Endothelial cell of umbilical vein (primary cell): ENCODE results near the gene ALDH8A1.

Source experiments
- EZH2 ChIP-seq: IDR thresholded peaks from 2 replicates; pipeline ENCODE4 v1.6.1; 2012; ENCODE audit warnings: borderline replicate concordance, low read depth, mild to moderate bottlenecking, moderate library complexity, low read length, inconsistent platforms; ENCODE audit not compliant: severe bottlenecking
- FOS ChIP-seq: IDR thresholded peaks from 2 replicates; pipeline ENCODE4 v1.6.1; 2011; ENCODE audit warnings: mild to moderate bottlenecking, low read length, moderate library complexity, borderline replicate concordance; ENCODE audit not compliant: insufficient read depth
- MYC ChIP-seq: IDR thresholded peaks from one replicate; pipeline ENCODE4 v1.6.1; 2011; ENCODE audit warnings: mild to moderate bottlenecking, low read depth, low read length
- POLR2A ChIP-seq: IDR thresholded peaks from 2 replicates; pipeline ENCODE4 v1.6.1; 2012; ENCODE audit warnings: low read depth, mild to moderate bottlenecking, control low read depth, low read length
- POLR2AphosphoS5 ChIP-seq: IDR thresholded peaks from 2 replicates; pipeline ENCODE4 v1.6.1; 2012; ENCODE audit warnings: low read depth, mild to moderate bottlenecking, control low read depth, low read length, moderate library complexity; ENCODE audit not compliant: insufficient read depth
- TF ChIP-seq, protein P1 (sequence below), 2 donors: IDR thresholded peaks; 1 replicate in 1 of 2; 2 replicates in 1 of 2; pipeline ENCODE4 v1.5.1; 2011; ENCODE audit warnings: low read length in 2 of 2, mild to moderate bottlenecking in 2 of 2, moderate library complexity in 2 of 2, control low read depth in 1 of 2, inconsistent platforms in 1 of 2, low read depth in 1 of 2; ENCODE audit not compliant: insufficient read depth in 1 of 2; ENCODE audit errors: extremely low read depth in 1 of 2
- TF ChIP-seq, protein P2 (sequence below): IDR thresholded peaks from 2 replicates; pipeline ENCODE4 v1.6.1; 2011; ENCODE audit not compliant: insufficient read depth, insufficient read length

DNA sequence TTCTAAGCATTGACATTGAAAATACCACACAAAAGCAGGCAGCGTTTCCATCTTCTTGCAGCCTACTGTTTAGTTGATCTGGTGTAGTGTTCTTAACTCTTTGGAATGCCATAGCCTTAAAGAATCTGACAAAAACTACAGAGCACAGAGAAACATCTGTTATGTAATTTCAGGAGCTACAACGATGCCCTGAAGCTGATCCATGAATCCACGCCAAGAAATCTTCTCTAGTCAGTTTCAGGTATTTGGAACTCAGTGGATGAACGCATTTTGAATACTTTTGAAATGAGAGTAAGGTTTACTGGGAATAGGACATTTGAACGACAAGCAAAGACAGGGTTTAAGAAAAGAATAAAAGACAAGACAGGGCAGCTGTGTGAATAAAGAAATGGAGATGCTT lies 17.8 kb downstream of the ALDH8A1 start:
- TF ChIP-seq POLR2AphosphoS5 (no peak), POLR2A (no peak), EZH2 (no peak), FOS (no peak), MYC (no peak)
- TF ChIP-seq, protein P1, sequence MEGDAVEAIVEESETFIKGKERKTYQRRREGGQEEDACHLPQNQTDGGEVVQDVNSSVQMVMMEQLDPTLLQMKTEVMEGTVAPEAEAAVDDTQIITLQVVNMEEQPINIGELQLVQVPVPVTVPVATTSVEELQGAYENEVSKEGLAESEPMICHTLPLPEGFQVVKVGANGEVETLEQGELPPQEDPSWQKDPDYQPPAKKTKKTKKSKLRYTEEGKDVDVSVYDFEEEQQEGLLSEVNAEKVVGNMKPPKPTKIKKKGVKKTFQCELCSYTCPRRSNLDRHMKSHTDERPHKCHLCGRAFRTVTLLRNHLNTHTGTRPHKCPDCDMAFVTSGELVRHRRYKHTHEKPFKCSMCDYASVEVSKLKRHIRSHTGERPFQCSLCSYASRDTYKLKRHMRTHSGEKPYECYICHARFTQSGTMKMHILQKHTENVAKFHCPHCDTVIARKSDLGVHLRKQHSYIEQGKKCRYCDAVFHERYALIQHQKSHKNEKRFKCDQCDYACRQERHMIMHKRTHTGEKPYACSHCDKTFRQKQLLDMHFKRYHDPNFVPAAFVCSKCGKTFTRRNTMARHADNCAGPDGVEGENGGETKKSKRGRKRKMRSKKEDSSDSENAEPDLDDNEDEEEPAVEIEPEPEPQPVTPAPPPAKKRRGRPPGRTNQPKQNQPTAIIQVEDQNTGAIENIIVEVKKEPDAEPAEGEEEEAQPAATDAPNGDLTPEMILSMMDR (IDR thresholded peaks at IDR 0.05; ENCODE audit: extremely low read depth in 1 of 2, insufficient read depth in 1 of 2, low read depth in 1 of 2, low read length in 2 of 2), result no peak
- TF ChIP-seq, protein P2, sequence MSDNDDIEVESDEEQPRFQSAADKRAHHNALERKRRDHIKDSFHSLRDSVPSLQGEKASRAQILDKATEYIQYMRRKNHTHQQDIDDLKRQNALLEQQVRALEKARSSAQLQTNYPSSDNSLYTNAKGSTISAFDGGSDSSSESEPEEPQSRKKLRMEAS, result no peak
